Measurements from ENCODE around the gene KCNJ8.

Gene KCNJ8

GRCh38 chr12:21801522-21802288 is 27.2 kb upstream of the KCNJ8 start:
- TF ChIP-seq, protein P1, sequence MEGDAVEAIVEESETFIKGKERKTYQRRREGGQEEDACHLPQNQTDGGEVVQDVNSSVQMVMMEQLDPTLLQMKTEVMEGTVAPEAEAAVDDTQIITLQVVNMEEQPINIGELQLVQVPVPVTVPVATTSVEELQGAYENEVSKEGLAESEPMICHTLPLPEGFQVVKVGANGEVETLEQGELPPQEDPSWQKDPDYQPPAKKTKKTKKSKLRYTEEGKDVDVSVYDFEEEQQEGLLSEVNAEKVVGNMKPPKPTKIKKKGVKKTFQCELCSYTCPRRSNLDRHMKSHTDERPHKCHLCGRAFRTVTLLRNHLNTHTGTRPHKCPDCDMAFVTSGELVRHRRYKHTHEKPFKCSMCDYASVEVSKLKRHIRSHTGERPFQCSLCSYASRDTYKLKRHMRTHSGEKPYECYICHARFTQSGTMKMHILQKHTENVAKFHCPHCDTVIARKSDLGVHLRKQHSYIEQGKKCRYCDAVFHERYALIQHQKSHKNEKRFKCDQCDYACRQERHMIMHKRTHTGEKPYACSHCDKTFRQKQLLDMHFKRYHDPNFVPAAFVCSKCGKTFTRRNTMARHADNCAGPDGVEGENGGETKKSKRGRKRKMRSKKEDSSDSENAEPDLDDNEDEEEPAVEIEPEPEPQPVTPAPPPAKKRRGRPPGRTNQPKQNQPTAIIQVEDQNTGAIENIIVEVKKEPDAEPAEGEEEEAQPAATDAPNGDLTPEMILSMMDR (IDR thresholded peaks at IDR 0.05; ENCODE audit: borderline replicate concordance, extremely low read depth, low read length, poor library complexity, severe bottlenecking) = no peak
- TF ChIP-seq EZH2 (IDR thresholded peaks at IDR 0.05; ENCODE audit: borderline replicate concordance, low read depth, low read length, severe bottlenecking) = no peak
- Histone ChIP-seq H3K9ac (ENCODE audit: low read depth, low read length) (no peak overlapping the region), H3K79me2 (ENCODE audit: insufficient read depth, low read length) (no peaks in the 10 kb centered on the region), H4K20me1 (ENCODE audit: insufficient read depth, low read length) (no peaks in the 10 kb centered on the region), H2AFZ (ENCODE audit: low read depth, low read length) (no peak overlapping the region), H3K4me2 (ENCODE audit: insufficient read depth, low read length) (no peak overlapping the region), H3K9me3 (ENCODE audit: insufficient read depth, low read length, severe bottlenecking) (no peaks in the 10 kb centered on the region), H3K27me3 (ENCODE audit: insufficient read depth, low read length, poor library complexity) (no peaks in the 10 kb centered on the region), H3K27ac (ENCODE audit: low read length) (no peak overlapping the region), H3K4me3 (ENCODE audit: low read depth in 1 of 2, low read length in 2 of 2) (no peak overlapping the region), H3K36me3 (ENCODE audit: insufficient read depth, low read length) (no peaks in the 10 kb centered on the region), H3K4me1 (ENCODE audit: insufficient read depth, low read length) (no peaks in the 10 kb centered on the region)
- DNase-seq (no peak), ATAC-seq (ENCODE audit: insufficient read depth, low read depth) (no peak)

GRCh38 chr12:21800011-21800410 is 25.5 kb upstream of the KCNJ8 start:
- no peak overlapping the region for H3K4me3 ChIP-seq (ENCODE audit: low read depth in 1 of 2, low read length in 2 of 2)
- H3K79me2 ChIP-seq (ENCODE audit: insufficient read depth, low read length) = no peaks in the 10 kb centered on the region
- no peaks in the 10 kb centered on the region for H3K36me3 ChIP-seq (ENCODE audit: insufficient read depth, low read length)
- TF ChIP-seq, protein P1 (IDR thresholded peaks at IDR 0.05; ENCODE audit: borderline replicate concordance, extremely low read depth, low read length, poor library complexity, severe bottlenecking) = no peak
- no peak for TF ChIP-seq EZH2 (IDR thresholded peaks at IDR 0.05; ENCODE audit: borderline replicate concordance, low read depth, low read length, severe bottlenecking)
- no peak overlapping the region for H3K4me2 ChIP-seq (ENCODE audit: insufficient read depth, low read length)
- ATAC-seq (ENCODE audit: insufficient read depth, low read depth) (no peak), DNase-seq (no peak)
- no peaks in the 10 kb centered on the region for H3K4me1 ChIP-seq (ENCODE audit: insufficient read depth, low read length)
- no peaks in the 10 kb centered on the region for H3K9me3 ChIP-seq (ENCODE audit: insufficient read depth, low read length, severe bottlenecking)
- no peaks in the 10 kb centered on the region for H3K27me3 ChIP-seq (ENCODE audit: insufficient read depth, low read length, poor library complexity)
- H4K20me1 ChIP-seq (ENCODE audit: insufficient read depth, low read length) = no peaks in the 10 kb centered on the region
- no peak overlapping the region for H3K27ac ChIP-seq (ENCODE audit: low read length)
- no peak overlapping the region for H2AFZ ChIP-seq (ENCODE audit: low read depth, low read length)
- H3K9ac ChIP-seq (ENCODE audit: low read depth, low read length) = no peak overlapping the region

GRCh38 chr12:21797539-21797938 is 23.0 kb upstream of the KCNJ8 start:
- Histone ChIP-seq H3K27me3 (ENCODE audit: insufficient read depth, low read length, poor library complexity) (no peaks in the 10 kb centered on the region), H3K36me3 (ENCODE audit: insufficient read depth, low read length) (no peaks in the 10 kb centered on the region), H3K4me3 (ENCODE audit: low read depth in 1 of 2, low read length in 2 of 2) (no peak overlapping the region), H3K9me3 (ENCODE audit: insufficient read depth, low read length, severe bottlenecking) (no peaks in the 10 kb centered on the region), H3K79me2 (ENCODE audit: insufficient read depth, low read length) (no peaks in the 10 kb centered on the region), H2AFZ (ENCODE audit: low read depth, low read length) (no peak overlapping the region), H3K27ac (ENCODE audit: low read length) (no peak overlapping the region), H3K9ac (ENCODE audit: low read depth, low read length) (no peak overlapping the region), H3K4me1 (ENCODE audit: insufficient read depth, low read length) (no peaks in the 10 kb centered on the region), H4K20me1 (ENCODE audit: insufficient read depth, low read length) (no peaks in the 10 kb centered on the region), H3K4me2 (ENCODE audit: insufficient read depth, low read length) (no peak overlapping the region)
- TF ChIP-seq EZH2 (IDR thresholded peaks at IDR 0.05; ENCODE audit: borderline replicate concordance, low read depth, low read length, severe bottlenecking) = no peak
- TF ChIP-seq, protein P1 (IDR thresholded peaks at IDR 0.05; ENCODE audit: borderline replicate concordance, extremely low read depth, low read length, poor library complexity, severe bottlenecking) = no peak
- DNase-seq (no peak), ATAC-seq (ENCODE audit: insufficient read depth, low read depth) (no peak)
